Breast epithelium (tissue), 3 donors: ENCODE measurements around the gene ADRA2B.

ENCODE experiments used
- CTCF ChIP-seq, 3 donors: fragments of 450-650 bp; IDR thresholded peaks; one replicate each; pipeline ENCODE4 v1.5.1; 2016 to 2017; ENCODE audit warnings: antibody characterized with exemption in 3 of 3, mild to moderate bottlenecking in 3 of 3, moderate library complexity in 3 of 3
- POLR2A ChIP-seq: fragments of 450-650 bp; IDR thresholded peaks from one replicate; pipeline ENCODE4 v1.6.1; 2016; ENCODE audit warnings: antibody characterized with exemption, mild to moderate bottlenecking, moderate library complexity
- POLR2AphosphoS5 ChIP-seq, 3 donors: sonication (generic); formaldehyde crosslinking; IDR thresholded peaks; one replicate each; pipeline ENCODE4 v1.6.1; 2017; ENCODE audit warnings: antibody characterized with exemption in 3 of 3

GRCh38 chr2:96075199-96075771 is 41.1 kb downstream of the ADRA2B start:
- TF ChIP-seq CTCF (IDR thresholded peaks at IDR 0.05) (no peak), POLR2A (no peak), POLR2AphosphoS5 (IDR thresholded peaks at IDR 0.05) (no peak)
